Right atrium auricular region (tissue), 2 donors: ENCODE data around the gene MIPOL1. TPM values are rescaled to one million over a fixed set of nuclear protein-coding genes. Genes with fewer than 3 reads are reported as not detected.

Source experiments
- DNase-seq: peaks from one replicate; pipeline ENCODE4 v3.0.0-alpha.2; 2019; ENCODE audit warnings: low spot score
- H3K27ac ChIP-seq, 2 donors: fragments of 200-600 bp; sonication (generic); 1 replicate in 1 of 2; 2 replicates in 1 of 2; pipeline ENCODE4 v1.5.1; 2016 to 2019
- H3K27me3 ChIP-seq, 2 donors: fragments of 200-600 bp; sonication (generic); one replicate each; pipeline versions ENCODE4 v1.5.1 to v1.6.0; 2017 to 2019
- H3K36me3 ChIP-seq: fragments of 200-600 bp; sonication (generic); one replicate; pipeline ENCODE4 v1.5.1; 2016
- H3K4me1 ChIP-seq, 2 donors: fragments of 200-600 bp; sonication (generic); one replicate each; pipeline versions ENCODE4 v1.5.1 to v1.6.0; 2017 to 2019
- H3K4me3 ChIP-seq, 2 donors: fragments of 200-600 bp; sonication (generic); 1 replicate in 1 of 2; 2 replicates in 1 of 2; pipeline ENCODE4 v1.5.1; 2017 to 2019; ENCODE audit warnings: mild to moderate bottlenecking in 1 of 2, moderate library complexity in 1 of 2
- H3K9me3 ChIP-seq, 2 donors: fragments of 200-600 bp; sonication (generic); one replicate each; pipeline ENCODE4 v1.5.1; 2019
- total RNA-seq, 2 donors: library from RNA; depleted of rRNA; stranded (reverse); fragments of >200 nt; gene quantifications; one replicate each; pipeline ENCODE4 v1.1.0, GENCODE V29; 2016
- TF ChIP-seq, protein P1 (sequence below), 2 donors: fragments of 200-600 bp; sonication (generic); IDR thresholded peaks; one replicate each; pipeline ENCODE4 v1.5.1; 2019; ENCODE audit warnings: antibody characterized with exemption in 2 of 2

Gene MIPOL1
- total RNA-seq, 2 donors from 2014 or later = 4.9 to 6.2 TPM

DNA sequence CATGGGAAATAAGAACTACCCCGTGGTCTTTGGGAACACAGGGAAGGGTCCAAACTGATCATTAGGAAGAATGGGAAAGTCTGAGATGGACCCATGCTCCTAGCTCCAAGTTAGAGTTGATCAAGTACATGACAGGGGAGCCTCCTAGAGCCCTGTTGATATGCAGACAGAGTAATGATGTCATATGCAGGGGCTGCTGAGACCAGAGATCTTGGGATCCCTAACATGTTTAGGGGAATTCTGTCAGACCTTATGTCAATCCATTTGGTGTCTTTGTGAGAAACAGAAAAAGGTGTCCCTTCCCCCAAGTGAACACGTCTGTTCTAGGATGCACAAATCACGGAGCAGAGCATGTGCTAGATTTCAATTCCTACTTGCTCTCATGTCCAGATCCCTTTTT, 31.9 kb upstream of the MIPOL1 start:
- DNase-seq = no peak
- H3K4me3 ChIP-seq = no peak overlapping the region
- H3K4me1 ChIP-seq = no peaks in the 10 kb centered on the region
- no peaks in the 10 kb centered on the region for H3K9me3 ChIP-seq
- H3K36me3 ChIP-seq = no peaks in the 10 kb centered on the region
- H3K27ac ChIP-seq = no peak overlapping the region
- no peaks in the 10 kb centered on the region for H3K27me3 ChIP-seq
- TF ChIP-seq, protein P1, sequence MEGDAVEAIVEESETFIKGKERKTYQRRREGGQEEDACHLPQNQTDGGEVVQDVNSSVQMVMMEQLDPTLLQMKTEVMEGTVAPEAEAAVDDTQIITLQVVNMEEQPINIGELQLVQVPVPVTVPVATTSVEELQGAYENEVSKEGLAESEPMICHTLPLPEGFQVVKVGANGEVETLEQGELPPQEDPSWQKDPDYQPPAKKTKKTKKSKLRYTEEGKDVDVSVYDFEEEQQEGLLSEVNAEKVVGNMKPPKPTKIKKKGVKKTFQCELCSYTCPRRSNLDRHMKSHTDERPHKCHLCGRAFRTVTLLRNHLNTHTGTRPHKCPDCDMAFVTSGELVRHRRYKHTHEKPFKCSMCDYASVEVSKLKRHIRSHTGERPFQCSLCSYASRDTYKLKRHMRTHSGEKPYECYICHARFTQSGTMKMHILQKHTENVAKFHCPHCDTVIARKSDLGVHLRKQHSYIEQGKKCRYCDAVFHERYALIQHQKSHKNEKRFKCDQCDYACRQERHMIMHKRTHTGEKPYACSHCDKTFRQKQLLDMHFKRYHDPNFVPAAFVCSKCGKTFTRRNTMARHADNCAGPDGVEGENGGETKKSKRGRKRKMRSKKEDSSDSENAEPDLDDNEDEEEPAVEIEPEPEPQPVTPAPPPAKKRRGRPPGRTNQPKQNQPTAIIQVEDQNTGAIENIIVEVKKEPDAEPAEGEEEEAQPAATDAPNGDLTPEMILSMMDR (IDR thresholded peaks at IDR 0.05) = no peak

DNA sequence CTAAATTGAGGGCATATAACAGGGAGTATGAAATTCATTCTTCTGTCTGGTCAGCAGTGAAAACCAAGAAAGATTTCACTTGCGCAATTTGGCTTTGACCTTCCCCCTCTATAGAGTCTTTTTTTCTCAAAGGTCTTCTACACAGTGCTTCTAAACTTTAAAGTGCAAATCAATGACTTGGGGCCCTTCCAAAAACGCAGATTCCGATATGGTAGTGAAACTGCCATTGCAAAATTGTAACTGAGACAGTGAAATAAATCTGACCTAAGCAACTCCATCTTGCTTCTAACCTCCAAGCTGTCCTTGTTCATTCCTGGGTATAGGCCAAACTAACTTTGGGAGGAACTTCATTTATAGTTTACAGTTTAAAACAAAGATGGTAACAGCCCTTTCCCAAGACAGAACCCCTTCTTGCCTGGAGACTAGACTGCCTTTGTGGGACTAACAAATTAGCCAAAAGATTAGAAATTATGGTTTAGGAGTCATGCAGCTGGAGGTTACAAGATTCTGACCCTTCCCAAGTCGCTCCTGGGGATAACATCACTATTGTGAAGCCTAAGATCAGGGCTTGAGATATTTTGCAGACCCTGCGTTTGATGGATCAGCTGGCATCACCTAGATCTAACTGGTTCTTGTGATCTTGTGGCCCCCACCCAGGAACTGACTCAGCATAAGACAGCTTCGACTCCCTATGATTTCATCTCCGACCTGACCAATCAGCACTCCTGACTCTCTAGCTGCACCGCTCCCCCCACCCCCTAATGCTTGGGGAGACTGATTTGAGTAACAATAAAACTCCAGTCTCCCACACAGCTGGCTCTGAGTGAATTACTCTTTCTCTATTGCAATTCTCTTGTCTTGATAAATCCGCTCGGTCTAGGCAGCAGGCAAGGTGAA, 30.3 kb upstream of the MIPOL1 start:
- no peak overlapping the region for H3K27ac ChIP-seq
- H3K36me3 ChIP-seq = no peaks in the 10 kb centered on the region
- no peaks in the 10 kb centered on the region for H3K27me3 ChIP-seq
- no peak for DNase-seq
- no peak overlapping the region for H3K4me3 ChIP-seq
- H3K4me1 ChIP-seq = no peaks in the 10 kb centered on the region
- H3K9me3 ChIP-seq = no peaks in the 10 kb centered on the region
- TF ChIP-seq, protein P1 (IDR thresholded peaks at IDR 0.05) = no peak

DNA sequence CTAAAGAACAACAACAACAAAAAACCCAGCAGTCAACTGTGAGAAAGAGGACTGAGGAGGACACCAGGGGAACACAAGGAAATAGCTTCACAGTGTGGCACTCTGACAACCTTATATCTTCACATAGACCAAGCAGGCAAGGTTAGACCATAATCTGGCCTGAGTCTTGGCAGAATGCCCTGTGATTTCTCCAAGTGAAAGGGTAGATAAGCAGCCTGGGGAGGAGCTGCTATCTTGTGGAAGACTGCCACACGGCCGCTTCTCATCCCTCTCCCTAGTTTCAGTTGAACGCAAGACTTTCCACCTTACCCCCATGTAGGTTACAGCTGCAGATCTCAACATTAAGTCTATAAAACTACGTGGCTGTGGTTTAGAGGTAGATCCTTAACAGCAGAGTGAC, 29.0 kb upstream of the MIPOL1 start:
- DNase-seq = no peak
- H3K4me3 ChIP-seq = no peak overlapping the region
- H3K27ac ChIP-seq = no peak overlapping the region
- TF ChIP-seq, protein P1 (IDR thresholded peaks at IDR 0.05) = no peak
- no peaks in the 10 kb centered on the region for H3K9me3 ChIP-seq
- no peaks in the 10 kb centered on the region for H3K27me3 ChIP-seq
- H3K4me1 ChIP-seq = peaks cover 0 to 6% of the 10 kb centered on the region in 2 donors
- H3K36me3 ChIP-seq = no peaks in the 10 kb centered on the region

DNA sequence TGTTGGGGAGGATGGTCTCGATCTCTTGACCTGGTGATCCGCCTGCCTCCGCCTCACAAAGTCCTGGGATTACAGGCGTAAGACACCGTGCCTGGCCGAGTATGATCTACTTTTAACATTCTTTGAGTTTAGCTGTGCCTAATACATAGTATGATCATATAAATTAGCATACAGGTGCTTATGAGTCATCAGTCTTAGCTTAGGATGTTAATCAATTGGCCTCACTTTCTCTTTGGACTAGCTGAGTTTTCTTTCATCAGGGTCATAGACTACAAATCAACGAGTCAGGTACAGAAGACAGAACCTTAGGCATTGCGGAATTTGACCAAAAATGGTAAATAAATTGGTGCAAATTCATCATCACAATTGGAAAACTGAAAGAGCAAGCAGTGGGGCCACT, 27.5 kb upstream of the MIPOL1 start:
- no peaks in the 10 kb centered on the region for H3K36me3 ChIP-seq
- no peaks in the 10 kb centered on the region for H3K27me3 ChIP-seq
- H3K9me3 ChIP-seq = no peaks in the 10 kb centered on the region
- TF ChIP-seq, protein P1 (IDR thresholded peaks at IDR 0.05) = no peak
- DNase-seq = no peak
- H3K27ac ChIP-seq = no peak overlapping the region
- no peak overlapping the region for H3K4me3 ChIP-seq
- H3K4me1 ChIP-seq = peaks cover 0 to 18% of the 10 kb centered on the region in 2 donors

DNA sequence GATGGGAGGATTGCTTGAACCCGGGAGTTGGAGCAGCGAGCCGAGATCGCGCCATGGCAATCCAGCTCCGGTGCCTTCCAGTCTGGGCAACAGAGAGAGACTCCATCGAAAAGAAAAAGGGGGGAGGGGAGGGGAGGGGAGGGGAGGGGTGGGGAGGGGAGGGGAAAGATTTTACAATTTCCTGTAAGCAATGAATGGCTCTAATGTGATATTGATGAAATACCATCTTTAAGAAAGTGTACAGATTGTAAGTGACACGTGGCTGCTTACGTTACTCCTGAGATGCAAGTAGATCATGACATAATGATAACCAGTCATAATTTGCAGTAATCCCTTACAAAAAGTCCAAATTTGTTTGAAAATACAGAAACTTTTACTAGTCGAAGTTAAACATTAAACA, 26.7 kb upstream of the MIPOL1 start:
- TF ChIP-seq, protein P1 (IDR thresholded peaks at IDR 0.05) = no peak
- Histone ChIP-seq H3K36me3 (no peaks in the 10 kb centered on the region), H3K27me3 (no peaks in the 10 kb centered on the region), H3K4me3 (no peak overlapping the region), H3K4me1 (peaks cover 0 to 19% of the 10 kb centered on the region in 2 donors), H3K9me3 (no peaks in the 10 kb centered on the region), H3K27ac (no peak overlapping the region)
- no peak for DNase-seq
